Tibial artery (tissue), 4 donors: ENCODE measurements around the gene LYZL6.

Source experiments
- DNase-seq, 2 donors: peaks; one replicate each; pipeline ENCODE4 v3.0.0-alpha.2; 2019
- H3K27ac ChIP-seq, 2 donors: fragments of 200-600 bp; sonication (generic) in 1 of 2; 1 replicate in 1 of 2; 2 replicates in 1 of 2; pipeline ENCODE4 v1.5.1; 2018 to 2019; ENCODE audit warnings: mild to moderate bottlenecking in 1 of 2
- H3K27me3 ChIP-seq, 2 donors: fragments of 200-600 bp; sonication (generic) in 1 of 2; one replicate each; pipeline versions ENCODE4 v1.5.1 to v1.6.0; 2016 to 2019
- H3K36me3 ChIP-seq, 3 donors: fragments of 200-600 bp; sonication (generic) in 2 of 3; one replicate each; pipeline ENCODE4 v1.5.1; 2016 to 2019; ENCODE audit warnings: mild to moderate bottlenecking in 2 of 3
- H3K4me1 ChIP-seq, 4 donors: fragments of 200-600 bp; sonication (generic) in 2 of 4; 1 replicate in 3 of 4; 2 replicates in 1 of 4; pipeline ENCODE4 v1.5.1; 2016 to 2019
- H3K4me3 ChIP-seq, 2 donors: fragments of 200-600 bp; sonication (generic) in 1 of 2; 1 replicate in 1 of 2; 2 replicates in 1 of 2; pipeline ENCODE4 v1.5.1; 2018 to 2019; ENCODE audit warnings: mild to moderate bottlenecking in 2 of 2
- H3K9me3 ChIP-seq, 3 donors: fragments of 200-600 bp; sonication (generic) in 1 of 3; one replicate each; pipeline ENCODE4 v1.5.1; 2016 to 2019
- intact Hi-C: fragments of 100-400 bp; cut with DNase I; formaldehyde crosslinking; loops from one replicate; pipeline ENCODE4 v1.15.0; 2023; ENCODE audit warnings: low total_unique reads
- TF ChIP-seq, protein P1 (sequence below), 2 experiments: fragments of 200-600 bp in 1 of 2; fragments of 450-650 bp in 1 of 2; IDR thresholded peaks; one replicate each; pipeline ENCODE4 v1.5.1; 2017 to 2019; ENCODE audit warnings: antibody characterized with exemption in 2 of 2, mild to moderate bottlenecking in 1 of 2, moderate library complexity in 1 of 2

LYZL6 gene, protein sequence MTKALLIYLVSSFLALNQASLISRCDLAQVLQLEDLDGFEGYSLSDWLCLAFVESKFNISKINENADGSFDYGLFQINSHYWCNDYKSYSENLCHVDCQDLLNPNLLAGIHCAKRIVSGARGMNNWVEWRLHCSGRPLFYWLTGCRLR

DNA sequence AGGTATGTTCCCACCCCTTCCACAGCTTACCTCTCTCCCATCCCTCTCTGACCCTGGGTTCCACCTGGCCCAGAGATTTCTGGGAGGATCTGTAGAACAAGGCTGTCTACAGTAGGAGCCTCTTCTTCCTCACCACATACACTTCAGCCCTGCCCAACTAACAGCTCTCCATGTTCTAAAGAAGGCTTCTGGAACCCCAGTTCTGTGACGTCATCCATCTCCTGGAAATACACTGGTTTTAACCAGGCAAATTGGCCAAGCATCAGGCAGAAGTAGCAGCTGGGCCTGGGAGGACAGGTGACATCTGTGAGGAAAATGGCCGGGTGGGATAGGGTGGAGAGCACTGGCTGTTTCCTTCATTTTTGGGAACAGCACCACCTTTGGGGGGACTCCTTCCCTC, at the start of gene LYZL6:
LYZL6 (minus strand) TSS at position 177 of the 400 bp plus-strand sequence. CDS start 4,357 bp downstream, outside the sequence.
- H3K27ac ChIP-seq = no peak within 1 kb of the TSS
- no peak for DNase-seq
- H3K36me3 ChIP-seq = no peaks in the 10 kb centered on the region
- intact Hi-C loops = no loop called here
- TF ChIP-seq, protein P1, sequence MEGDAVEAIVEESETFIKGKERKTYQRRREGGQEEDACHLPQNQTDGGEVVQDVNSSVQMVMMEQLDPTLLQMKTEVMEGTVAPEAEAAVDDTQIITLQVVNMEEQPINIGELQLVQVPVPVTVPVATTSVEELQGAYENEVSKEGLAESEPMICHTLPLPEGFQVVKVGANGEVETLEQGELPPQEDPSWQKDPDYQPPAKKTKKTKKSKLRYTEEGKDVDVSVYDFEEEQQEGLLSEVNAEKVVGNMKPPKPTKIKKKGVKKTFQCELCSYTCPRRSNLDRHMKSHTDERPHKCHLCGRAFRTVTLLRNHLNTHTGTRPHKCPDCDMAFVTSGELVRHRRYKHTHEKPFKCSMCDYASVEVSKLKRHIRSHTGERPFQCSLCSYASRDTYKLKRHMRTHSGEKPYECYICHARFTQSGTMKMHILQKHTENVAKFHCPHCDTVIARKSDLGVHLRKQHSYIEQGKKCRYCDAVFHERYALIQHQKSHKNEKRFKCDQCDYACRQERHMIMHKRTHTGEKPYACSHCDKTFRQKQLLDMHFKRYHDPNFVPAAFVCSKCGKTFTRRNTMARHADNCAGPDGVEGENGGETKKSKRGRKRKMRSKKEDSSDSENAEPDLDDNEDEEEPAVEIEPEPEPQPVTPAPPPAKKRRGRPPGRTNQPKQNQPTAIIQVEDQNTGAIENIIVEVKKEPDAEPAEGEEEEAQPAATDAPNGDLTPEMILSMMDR (IDR thresholded peaks at IDR 0.05) = no peak
- peaks cover 0 to 8% of the 10 kb centered on the region in 2 donors for H3K27me3 ChIP-seq
- H3K4me1 ChIP-seq = peaks cover 0 to 4% (median 0%) of the 10 kb centered on the region in 4 donors
- H3K4me3 ChIP-seq = no peak within 1 kb of the TSS
- no peaks in the 10 kb centered on the region for H3K9me3 ChIP-seq

DNA sequence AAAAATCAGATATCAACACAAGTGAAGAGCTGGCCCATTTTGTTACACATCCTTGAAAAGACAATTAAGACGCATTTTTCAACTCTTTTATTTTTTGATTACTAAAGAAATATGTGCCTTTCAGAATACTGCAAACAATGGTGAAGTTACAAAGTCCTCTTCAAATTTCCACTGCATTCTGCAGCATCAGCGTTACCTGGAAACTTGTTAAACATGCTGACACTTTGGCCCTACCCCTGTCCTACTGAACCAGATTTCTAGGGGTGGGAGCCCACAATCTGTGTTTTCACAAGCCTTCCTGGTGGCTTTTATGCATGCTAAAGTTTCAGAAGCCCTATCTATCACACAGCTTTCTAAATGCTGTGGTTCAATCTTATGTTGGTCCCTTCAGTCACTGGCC, 47.6 kb upstream of the LYZL6 start:
- Histone ChIP-seq H3K4me3 (no peak overlapping the region), H3K36me3 (no peaks in the 10 kb centered on the region), H3K9me3 (no peaks in the 10 kb centered on the region), H3K27ac (no peak overlapping the region), H3K4me1 (no peaks in the 10 kb centered on the region), H3K27me3 (peaks cover 0 to 10% of the 10 kb centered on the region in 2 donors)
- TF ChIP-seq, protein P1 (IDR thresholded peaks at IDR 0.05) = no peak
- DNase-seq = no peak
- intact Hi-C loops = no loop called here

DNA sequence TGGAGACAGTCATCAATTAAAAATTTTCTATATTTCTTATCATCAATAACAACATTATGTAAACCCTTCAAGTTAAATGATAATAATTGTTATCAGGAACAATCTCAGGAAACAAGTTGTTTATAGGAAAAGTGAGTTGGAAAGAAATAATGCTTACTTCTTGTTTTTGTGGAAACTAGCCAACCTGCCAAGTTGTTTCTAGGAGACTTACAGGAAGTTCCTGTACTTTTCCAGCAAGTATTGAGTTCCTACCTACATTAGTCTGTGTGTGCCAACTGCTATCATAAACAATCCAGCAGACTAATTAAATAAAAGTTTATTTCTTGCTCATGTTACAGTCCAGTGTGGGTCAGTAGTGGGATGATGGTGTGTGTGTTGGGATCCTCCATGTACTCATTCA, 44.7 kb upstream of the LYZL6 start:
- DNase-seq = no peak
- Histone ChIP-seq H3K4me1 (no peaks in the 10 kb centered on the region), H3K36me3 (no peaks in the 10 kb centered on the region), H3K27me3 (peaks cover 0 to 10% of the 10 kb centered on the region in 2 donors), H3K27ac (no peak overlapping the region), H3K9me3 (no peaks in the 10 kb centered on the region), H3K4me3 (no peak overlapping the region)
- intact Hi-C loops = no loop called here
- TF ChIP-seq, protein P1 (IDR thresholded peaks at IDR 0.05) = no peak

DNA sequence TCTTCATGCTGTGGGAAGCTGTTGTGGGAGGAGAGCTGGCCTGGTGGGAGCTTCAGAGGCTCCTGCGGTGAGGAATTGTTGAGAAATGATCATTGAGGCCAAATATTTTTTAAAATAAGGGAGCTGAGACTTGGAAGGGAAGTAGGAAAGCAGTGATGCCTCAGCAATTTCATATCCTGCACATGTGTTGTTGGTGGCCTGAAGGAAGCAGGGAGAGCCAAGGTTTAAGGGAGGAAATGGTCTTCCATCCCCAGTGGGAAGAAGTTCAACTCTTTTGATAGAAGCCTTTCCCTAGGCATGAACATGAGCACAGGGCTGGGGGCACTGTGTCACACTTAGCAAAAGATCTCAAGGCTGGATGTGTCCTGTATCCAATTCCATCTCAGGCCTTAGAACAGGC, 43.1 kb upstream of the LYZL6 start, which contains the start of gene CCL14:
CCL14 (minus strand) TSS at position 87 of the 400 bp plus-strand sequence; CDS start at position 7, 80 bp downstream.
- intact Hi-C loops = no loop called here

DNA sequence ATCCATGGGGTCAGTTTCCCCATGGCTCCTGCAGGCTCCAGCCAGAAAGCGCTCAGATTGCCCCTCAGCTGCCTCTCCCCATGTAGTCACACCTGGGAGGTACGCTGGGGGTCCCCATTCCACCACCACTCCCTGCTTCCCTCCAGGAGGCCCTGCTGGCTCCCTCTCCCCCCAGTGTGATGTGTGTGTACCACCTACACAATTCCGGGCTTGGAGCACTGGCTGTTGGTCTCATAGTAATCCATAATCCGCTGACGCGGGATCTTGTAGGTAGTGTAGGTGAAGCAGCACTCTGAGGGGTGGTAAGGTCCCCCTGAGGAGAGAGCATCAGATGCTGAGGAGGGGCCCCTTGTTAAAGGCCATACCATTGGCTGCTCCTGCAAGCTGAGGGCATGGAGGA, 40.6 kb upstream of the LYZL6 start:
- Histone ChIP-seq H3K4me1 (no peaks in the 10 kb centered on the region), H3K4me3 (no peak overlapping the region), H3K36me3 (no peaks in the 10 kb centered on the region), H3K27me3 (peaks cover 0 to 7% of the 10 kb centered on the region in 2 donors), H3K9me3 (no peaks in the 10 kb centered on the region), H3K27ac (no peak overlapping the region)
- DNase-seq = no peak
- TF ChIP-seq, protein P1 (IDR thresholded peaks at IDR 0.05) = no peak
- intact Hi-C loops = no loop called here

More for the DNA sequence above, 43.1 kb upstream of the LYZL6 start, which contains the start of gene CCL14:
- Histone ChIP-seq H3K27me3 (peaks cover 0 to 2% of the 10 kb centered on the region in 2 donors), H3K36me3 (no peaks in the 10 kb centered on the region), H3K4me3 (peak within 1 kb of the TSS in 1 of 2 donors; percentile 26), H3K4me1 (no peaks in the 10 kb centered on the region), H3K9me3 (no peaks in the 10 kb centered on the region), H3K27ac (no peak within 1 kb of the TSS)
- no peak for DNase-seq
- TF ChIP-seq, protein P1 (IDR thresholded peaks at IDR 0.05) = no peak
